ENCODE data around the gene CCDC188. TPM values are rescaled to one million over a fixed set of nuclear protein-coding genes. Genes with fewer than 3 reads are reported as not detected.

The CCDC188 gene
- total RNA-seq, 1 experiment from 2014 or later, result not detected

DNA sequence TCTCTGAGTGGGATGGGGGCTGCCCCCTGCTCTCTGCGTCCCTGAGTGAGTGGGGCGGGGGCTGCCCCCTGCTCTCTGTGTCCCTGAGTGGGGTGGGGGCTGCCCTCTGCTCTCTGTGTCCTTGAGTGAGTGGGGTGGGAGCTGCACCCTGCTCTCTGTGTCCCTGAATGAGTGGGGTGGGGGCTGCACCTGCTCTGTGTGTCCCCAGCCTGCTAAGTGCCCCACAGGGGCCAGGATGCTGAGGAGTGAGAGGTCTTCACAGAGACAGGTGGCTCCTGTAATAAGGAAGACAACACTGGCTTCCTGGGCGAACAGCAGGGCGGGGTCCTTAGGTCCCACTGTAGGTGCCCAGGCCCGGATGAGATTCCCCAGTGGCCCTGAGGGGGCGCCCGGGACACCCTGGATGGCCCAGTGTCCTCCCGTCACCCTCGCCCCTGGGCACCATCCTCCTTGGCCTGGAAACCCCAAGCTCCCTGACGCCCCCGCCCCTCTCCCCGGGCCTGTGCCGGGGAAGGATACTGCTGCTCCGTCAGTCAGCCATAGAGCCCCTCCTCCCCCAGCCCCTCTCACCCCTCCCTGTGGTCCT is 3.8 kb upstream of the CCDC188 start:
- TF ChIP-seq EZH2 (IDR thresholded peaks at IDR 0.05; ENCODE audit: low read length, unreplicated experiment) (no peak), EZH2phosphoT487 (IDR thresholded peaks at IDR 0.05; ENCODE audit: borderline replicate concordance, low read length) (no peak)
- TF ChIP-seq, protein P1, sequence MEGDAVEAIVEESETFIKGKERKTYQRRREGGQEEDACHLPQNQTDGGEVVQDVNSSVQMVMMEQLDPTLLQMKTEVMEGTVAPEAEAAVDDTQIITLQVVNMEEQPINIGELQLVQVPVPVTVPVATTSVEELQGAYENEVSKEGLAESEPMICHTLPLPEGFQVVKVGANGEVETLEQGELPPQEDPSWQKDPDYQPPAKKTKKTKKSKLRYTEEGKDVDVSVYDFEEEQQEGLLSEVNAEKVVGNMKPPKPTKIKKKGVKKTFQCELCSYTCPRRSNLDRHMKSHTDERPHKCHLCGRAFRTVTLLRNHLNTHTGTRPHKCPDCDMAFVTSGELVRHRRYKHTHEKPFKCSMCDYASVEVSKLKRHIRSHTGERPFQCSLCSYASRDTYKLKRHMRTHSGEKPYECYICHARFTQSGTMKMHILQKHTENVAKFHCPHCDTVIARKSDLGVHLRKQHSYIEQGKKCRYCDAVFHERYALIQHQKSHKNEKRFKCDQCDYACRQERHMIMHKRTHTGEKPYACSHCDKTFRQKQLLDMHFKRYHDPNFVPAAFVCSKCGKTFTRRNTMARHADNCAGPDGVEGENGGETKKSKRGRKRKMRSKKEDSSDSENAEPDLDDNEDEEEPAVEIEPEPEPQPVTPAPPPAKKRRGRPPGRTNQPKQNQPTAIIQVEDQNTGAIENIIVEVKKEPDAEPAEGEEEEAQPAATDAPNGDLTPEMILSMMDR (conservative IDR thresholded peaks at IDR 0.05; ENCODE audit: low read depth, low read length), result no peak
- no peak overlapping the region for H3K27ac ChIP-seq (ENCODE audit: low read length)
- H3K9me2 ChIP-seq (replicated peaks; ENCODE audit: low read length), result no peaks in the 10 kb centered on the region
- no peak overlapping the region for H3K4me2 ChIP-seq (ENCODE audit: low read length)
- ATAC-seq, result no peak
- H3K9ac ChIP-seq (ENCODE audit: low read length), result no peak overlapping the region
- no peak overlapping the region for H2AFZ ChIP-seq (ENCODE audit: low read length)
- no peaks in the 10 kb centered on the region for H3K79me2 ChIP-seq (ENCODE audit: low read length)
- no peaks in the 10 kb centered on the region; the same call in 1 of the 2 replicates for H3K36me3 ChIP-seq (ENCODE audit: low read depth, low read length)
- H4K20me1 ChIP-seq (ENCODE audit: low read length), result no peaks in the 10 kb centered on the region
- H3K4me3 ChIP-seq (ENCODE audit: low read length), result no peak overlapping the region
- ChIA-PET CTCF (no interaction called here), POLR2A (ENCODE audit: unreplicated experiment) (no interaction called here)
- H3F3A ChIP-seq (ENCODE audit: low read length, unreplicated experiment), result no peaks in the 10 kb centered on the region
- no peaks in the 10 kb centered on the region for H3K4me1 ChIP-seq (ENCODE audit: insufficient read depth, low read length)
- DNase-seq, result no peak
- no TSS peak for BruUV-seq (replicated peaks)
- no peaks in the 10 kb centered on the region for H3K27me3 ChIP-seq (ENCODE audit: low read length)
- H3K9me3 ChIP-seq (ENCODE audit: low read length), result no peaks in the 10 kb centered on the region
- intact Hi-C loops (cut with micrococcal nuclease), result no loop called here

DNA sequence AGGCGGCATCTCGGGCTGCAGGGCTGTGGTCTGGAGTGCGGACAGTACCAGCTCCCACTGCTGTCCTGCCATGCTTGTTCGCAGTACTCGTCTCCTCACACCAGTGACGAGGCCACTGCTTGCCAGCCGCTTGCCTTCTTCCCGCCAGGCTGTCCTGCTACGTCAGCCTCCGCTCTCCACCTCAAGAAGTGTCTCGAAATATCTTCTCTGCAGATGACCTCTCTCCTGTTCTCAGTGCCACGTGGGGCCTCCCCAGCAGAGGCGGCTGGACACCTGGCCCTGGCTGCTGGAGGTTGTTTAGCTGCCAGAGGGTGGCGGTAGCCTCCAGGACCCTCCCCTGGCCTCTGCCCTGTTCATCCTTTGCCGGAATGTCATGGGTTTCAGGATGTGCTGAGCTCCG is 3.1 kb upstream of the CCDC188 start:
- no peak for ATAC-seq
- BruUV-seq (replicated peaks), result no TSS peak

DNA sequence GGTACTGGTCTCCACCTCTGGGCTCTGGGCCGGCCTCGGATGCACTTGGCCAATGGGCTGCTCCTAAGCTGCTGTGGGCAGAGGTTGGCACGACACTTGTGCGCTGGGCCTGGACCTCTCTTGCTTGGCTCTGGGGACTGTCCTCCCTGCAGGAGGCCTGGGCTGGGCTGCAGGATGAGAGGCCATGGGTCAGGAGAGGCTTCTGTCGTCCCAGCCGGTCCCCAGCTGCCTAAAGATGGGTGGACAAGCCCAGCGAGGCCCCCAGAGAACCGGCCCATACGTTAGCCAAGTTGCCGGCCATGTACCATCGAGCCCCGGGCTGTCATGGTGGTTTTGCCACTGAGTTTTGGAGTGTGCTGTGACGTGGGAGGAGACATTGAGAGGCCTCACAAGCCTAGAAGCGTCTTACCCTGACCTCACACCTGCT is 1.6 kb upstream of the CCDC188 start:
- no peak for ATAC-seq
- Histone ChIP-seq H3K4me3 (ENCODE audit: low read length) (no peak overlapping the region), H3K79me2 (ENCODE audit: low read length) (no peaks in the 10 kb centered on the region), H3K9me2 (replicated peaks; ENCODE audit: low read length) (no peaks in the 10 kb centered on the region), H3K4me1 (ENCODE audit: insufficient read depth, low read length) (no peaks in the 10 kb centered on the region), H3K36me3 (ENCODE audit: low read depth, low read length) (no peaks in the 10 kb centered on the region; the same call in 1 of the 2 replicates), H3K9me3 (ENCODE audit: low read length) (no peaks in the 10 kb centered on the region), H3K27ac (ENCODE audit: low read length) (no peak overlapping the region), H4K20me1 (ENCODE audit: low read length) (no peaks in the 10 kb centered on the region), H3K27me3 (ENCODE audit: low read length) (no peaks in the 10 kb centered on the region), H3K9ac (ENCODE audit: low read length) (no peak overlapping the region), H3K4me2 (ENCODE audit: low read length) (no peak overlapping the region), H2AFZ (ENCODE audit: low read length) (no peak overlapping the region), H3F3A (ENCODE audit: low read length, unreplicated experiment) (no peaks in the 10 kb centered on the region)
- BruUV-seq (replicated peaks), result no TSS peak
- intact Hi-C loops (cut with micrococcal nuclease), result no loop called here
- POLR2A ChIA-PET (ENCODE audit: unreplicated experiment), result no interaction called here
- DNase-seq, result no peak
- TF ChIP-seq EZH2phosphoT487 (IDR thresholded peaks at IDR 0.05; ENCODE audit: borderline replicate concordance, low read length), result no peak
- no peak for TF ChIP-seq EZH2 (IDR thresholded peaks at IDR 0.05; ENCODE audit: low read length, unreplicated experiment)
- TF ChIP-seq, protein P1 (conservative IDR thresholded peaks at IDR 0.05; ENCODE audit: low read depth, low read length), result no peak
- CTCF ChIA-PET, result no interaction called here

More for the DNA sequence above, 3.1 kb upstream of the CCDC188 start:
- H3K4me1 ChIP-seq (ENCODE audit: insufficient read depth, low read length), result no peaks in the 10 kb centered on the region
- ChIA-PET CTCF (no interaction called here), POLR2A (ENCODE audit: unreplicated experiment) (no interaction called here)
- no peak overlapping the region for H3K4me2 ChIP-seq (ENCODE audit: low read length)
- no peak overlapping the region for H3K4me3 ChIP-seq (ENCODE audit: low read length)
- DNase-seq, result no peak
- no peak overlapping the region for H3K9ac ChIP-seq (ENCODE audit: low read length)
- no peaks in the 10 kb centered on the region for H3K9me3 ChIP-seq (ENCODE audit: low read length)
- no peak overlapping the region for H2AFZ ChIP-seq (ENCODE audit: low read length)
- no peaks in the 10 kb centered on the region; the same call in 1 of the 2 replicates for H3K36me3 ChIP-seq (ENCODE audit: low read depth, low read length)
- no peaks in the 10 kb centered on the region for H3F3A ChIP-seq (ENCODE audit: low read length, unreplicated experiment)
- H3K27ac ChIP-seq (ENCODE audit: low read length), result no peak overlapping the region
- no peaks in the 10 kb centered on the region for H4K20me1 ChIP-seq (ENCODE audit: low read length)
- H3K9me2 ChIP-seq (replicated peaks; ENCODE audit: low read length), result no peaks in the 10 kb centered on the region
- intact Hi-C loops (cut with micrococcal nuclease), result no loop called here
- H3K79me2 ChIP-seq (ENCODE audit: low read length), result no peaks in the 10 kb centered on the region
- TF ChIP-seq, protein P1 (conservative IDR thresholded peaks at IDR 0.05; ENCODE audit: low read depth, low read length), result 0 out of 2 replicates have a peak, but pooled peaks have one; percentile 13
- TF ChIP-seq EZH2phosphoT487 (IDR thresholded peaks at IDR 0.05; ENCODE audit: borderline replicate concordance, low read length) (no peak), EZH2 (IDR thresholded peaks at IDR 0.05; ENCODE audit: low read length, unreplicated experiment) (no peak)
- H3K27me3 ChIP-seq (ENCODE audit: low read length), result no peaks in the 10 kb centered on the region

Data from PC-3 (cell line).